ENCODE data around the gene SRPK3. TPM values are rescaled to one million over a fixed set of nuclear protein-coding genes. Genes with fewer than 3 reads are reported as not detected.

SRPK3 gene
- polyA plus RNA-seq, 2 of the 4 experiments (the other 2 are of a cell fraction) = 0.03 TPM; not detected in 1

DNA sequence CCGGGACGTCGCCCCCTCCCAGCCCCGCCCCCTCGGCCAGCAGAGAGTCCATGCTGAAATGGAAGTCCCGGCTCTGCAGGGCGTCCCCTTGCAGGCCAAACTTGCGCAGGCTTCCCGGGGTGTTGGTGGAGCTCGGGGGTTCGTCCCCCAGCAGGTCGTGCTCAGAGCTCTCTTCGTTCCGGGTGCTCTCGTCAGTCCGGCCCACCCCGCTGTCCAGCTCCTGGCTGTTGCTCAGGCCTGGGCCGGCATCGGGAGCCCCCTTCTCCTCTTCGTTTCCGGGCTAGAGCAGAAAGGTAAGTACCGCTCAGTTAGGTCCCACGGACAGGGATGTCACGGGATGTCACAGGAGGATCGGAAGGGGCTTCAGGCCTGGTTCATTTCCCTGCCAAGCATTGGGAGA is 23.8 kb downstream of the SRPK3 start:
- TF ChIP-seq POLR2AphosphoS2 (conservative IDR thresholded peaks at IDR 0.05; ENCODE audit: low read length) = no peak
- no peak for TF ChIP-seq JUN (IDR thresholded peaks at IDR 0.05)

GRCh38 chrX:153805436-153805835 is 24.6 kb downstream of the SRPK3 start:
- ATAC-seq = no peak
- Histone ChIP-seq H3K4me3 (no peak overlapping the region), H3K27ac (no peak overlapping the region), H3K9me3 (no peaks in the 10 kb centered on the region), H3K4me1 (no peaks in the 10 kb centered on the region), H3K4me2 (no peak overlapping the region)
- no peak for FAIRE-seq
- no peak for TF ChIP-seq CTCF (IDR thresholded peaks at IDR 0.05)
- TF ChIP-seq GATA3 (IDR thresholded peaks at IDR 0.05; ENCODE audit: borderline replicate concordance) = no peak
- TF ChIP-seq EHF (CRISPR knock-in tag; IDR thresholded peaks at IDR 0.05) = no peak
- TF ChIP-seq RNF2 (IDR thresholded peaks at IDR 0.05; ENCODE audit: borderline replicate concordance, low read depth) = no peak
- no peak for TF ChIP-seq FOSB (CRISPR knock-in tag; IDR thresholded peaks at IDR 0.05)
- TF ChIP-seq, protein P1, sequence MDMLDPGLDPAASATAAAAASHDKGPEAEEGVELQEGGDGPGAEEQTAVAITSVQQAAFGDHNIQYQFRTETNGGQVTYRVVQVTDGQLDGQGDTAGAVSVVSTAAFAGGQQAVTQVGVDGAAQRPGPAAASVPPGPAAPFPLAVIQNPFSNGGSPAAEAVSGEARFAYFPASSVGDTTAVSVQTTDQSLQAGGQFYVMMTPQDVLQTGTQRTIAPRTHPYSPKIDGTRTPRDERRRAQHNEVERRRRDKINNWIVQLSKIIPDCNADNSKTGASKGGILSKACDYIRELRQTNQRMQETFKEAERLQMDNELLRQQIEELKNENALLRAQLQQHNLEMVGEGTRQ (IDR thresholded peaks at IDR 0.05) = no peak
- TF ChIP-seq ATOH8 (CRISPR knock-in tag; IDR thresholded peaks at IDR 0.05; ENCODE audit: low read depth) = no peak
- no peak for TF ChIP-seq ZNF302 (CRISPR knock-in tag; IDR thresholded peaks at IDR 0.05)
- TF ChIP-seq MYC (IDR thresholded peaks at IDR 0.05; ENCODE audit: borderline replicate concordance, low read length) = no peak
- no peak for TF ChIP-seq BHLHE40 (IDR thresholded peaks at IDR 0.05; ENCODE audit: low read depth, low read length)
- no peak for TF ChIP-seq MAFK (IDR thresholded peaks at IDR 0.05; ENCODE audit: partially characterized antibody)
- TF ChIP-seq, protein P2, sequence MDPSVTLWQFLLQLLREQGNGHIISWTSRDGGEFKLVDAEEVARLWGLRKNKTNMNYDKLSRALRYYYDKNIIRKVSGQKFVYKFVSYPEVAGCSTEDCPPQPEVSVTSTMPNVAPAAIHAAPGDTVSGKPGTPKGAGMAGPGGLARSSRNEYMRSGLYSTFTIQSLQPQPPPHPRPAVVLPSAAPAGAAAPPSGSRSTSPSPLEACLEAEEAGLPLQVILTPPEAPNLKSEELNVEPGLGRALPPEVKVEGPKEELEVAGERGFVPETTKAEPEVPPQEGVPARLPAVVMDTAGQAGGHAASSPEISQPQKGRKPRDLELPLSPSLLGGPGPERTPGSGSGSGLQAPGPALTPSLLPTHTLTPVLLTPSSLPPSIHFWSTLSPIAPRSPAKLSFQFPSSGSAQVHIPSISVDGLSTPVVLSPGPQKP (IDR thresholded peaks at IDR 0.05; ENCODE audit: low read depth, low read length) = no peak
- TF ChIP-seq JUN (IDR thresholded peaks at IDR 0.05) = no peak
- TF ChIP-seq HDAC2 (IDR thresholded peaks at IDR 0.05) = no peak
- ChIA-PET POLR2A (no interaction called here), CTCF (no interaction called here)
- no peak for DNase-seq (ENCODE audit: low read depth in 1 of 2, low spot score in 1 of 2)
- 76% methylated on average over 3 of the region's 13 CpGs for WGBS (ENCODE audit: missing lambda C conversion rate)

More for the DNA sequence above, 23.8 kb downstream of the SRPK3 start:
- Histone ChIP-seq H3K4me2 (no peak overlapping the region), H3K9me3 (no peaks in the 10 kb centered on the region), H3K4me3 (no peak overlapping the region), H3K4me1 (no peaks in the 10 kb centered on the region), H3K27ac (no peak overlapping the region)
- ChIA-PET CTCF (interaction anchor here (1.0 to 1.8 kb wide), 2 partner anchors 143 to 148 kb away, joined by 3 to 4 read pairs; no protein-coding TSS in a partner anchor), POLR2A (interaction anchor here (2.1 kb wide), 1 partner anchor 10 kb away, joined by 7 read pairs; the partner anchor contains the start of genes IDH3G and SSR4)
- no peak for ATAC-seq
- DNase-seq (ENCODE audit: low read depth in 1 of 2, low spot score in 1 of 2) = no peak
- no peak for FAIRE-seq
- WGBS (ENCODE audit: missing lambda C conversion rate) = 77% methylated on average over 18 of the region's 25 CpGs

DNA sequence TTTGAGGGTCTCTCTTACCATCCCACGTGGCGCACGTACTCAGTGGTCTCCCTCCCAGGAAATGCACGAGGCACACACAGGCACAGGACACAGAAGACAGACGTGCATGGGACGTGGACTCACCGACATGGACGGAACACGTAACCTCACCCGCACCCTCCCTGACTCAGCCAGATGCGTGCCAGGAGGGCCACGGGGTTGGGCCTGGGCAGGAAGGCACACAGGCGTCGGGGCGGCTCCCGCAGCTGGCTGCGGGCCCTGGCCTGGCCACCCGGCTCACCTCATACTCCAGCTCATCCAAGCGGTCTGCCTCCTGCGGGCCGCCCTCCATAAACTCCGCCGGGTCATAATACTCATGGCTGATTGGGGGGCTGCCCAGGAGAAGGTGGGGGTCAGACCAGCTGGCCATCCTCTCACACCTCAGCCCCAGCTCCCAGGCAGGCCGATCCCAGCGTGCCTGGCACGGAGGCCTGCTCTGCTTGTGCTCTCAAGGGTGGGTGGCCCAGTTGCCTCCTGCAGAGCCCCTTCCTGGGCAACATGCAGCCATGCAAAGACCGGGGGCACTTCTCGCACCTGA is 26.2 kb downstream of the SRPK3 start:
- WGBS (ENCODE audit: missing lambda C conversion rate) = 79% methylated on average over 12 of the region's 28 CpGs
- H3K4me2 ChIP-seq = no peak overlapping the region
- POLR2A ChIA-PET = interaction anchor here (1.4 kb wide), 1 partner anchor 13 kb away, joined by 3 read pairs; the partner anchor contains the start of genes IDH3G and SSR4
- TF ChIP-seq PHF8 (IDR thresholded peaks at IDR 0.05; ENCODE audit: borderline replicate concordance, low read depth) (no peak), RARB (CRISPR knock-in tag; IDR thresholded peaks at IDR 0.05) (no peak), FOSL2 (IDR thresholded peaks at IDR 0.05) (no peak), FOSL2 (CRISPR knock-in tag; IDR thresholded peaks at IDR 0.05) (no peak), MAX (IDR thresholded peaks at IDR 0.05) (no peak), ZFP36 (IDR thresholded peaks at IDR 0.05; ENCODE audit: borderline replicate concordance, partially characterized antibody) (no peak), BHLHE40 (IDR thresholded peaks at IDR 0.05; ENCODE audit: low read depth, low read length) (no peak), JUNB (IDR thresholded peaks at IDR 0.05) (no peak)
- CTCF ChIA-PET = interaction anchor here (0.8 kb wide), 1 partner anchor 46 kb away, joined by 3 read pairs; no protein-coding TSS in a partner anchor
- H3K9me3 ChIP-seq = no peaks in the 10 kb centered on the region
- no peaks in the 10 kb centered on the region for H3K4me1 ChIP-seq
- DNase-seq (ENCODE audit: low read depth in 1 of 2, low spot score in 1 of 2) (no peak), FAIRE-seq (no peak), ATAC-seq (no peak)
- no peak overlapping the region for H3K4me3 ChIP-seq
- no peak overlapping the region for H3K27ac ChIP-seq
